ENCODE measurements around the gene ATP2C2.

DNA sequence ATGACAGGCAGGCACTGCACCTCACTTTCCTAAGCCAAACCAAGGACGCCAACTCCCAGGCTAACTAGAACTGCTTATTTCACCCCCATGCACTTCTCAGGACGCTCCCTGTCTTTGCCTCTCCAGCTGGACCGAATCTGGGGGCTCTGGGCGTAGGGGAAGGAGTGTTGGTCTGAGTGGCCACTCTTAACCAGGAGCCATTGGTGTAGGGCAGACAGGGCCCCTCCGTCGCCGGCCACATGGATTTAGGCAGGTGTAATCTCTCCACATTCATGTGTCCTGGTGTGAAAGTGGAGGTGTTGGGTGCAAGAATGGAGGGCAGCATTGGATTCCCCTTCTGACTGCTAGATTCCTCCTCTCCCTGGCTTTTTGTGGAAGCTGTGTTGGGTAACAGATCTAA lies 9.8 kb downstream of the ATP2C2 start:
- TF ChIP-seq POLR2A (IDR thresholded peaks at IDR 0.05; ENCODE audit: control extremely low read depth in 1 of 2, low read depth in 2 of 2, low read length in 2 of 2) (no peak), RFX5 (IDR thresholded peaks at IDR 0.05; ENCODE audit: borderline replicate concordance, low read depth, low read length) (no peak), NRF1 (IDR thresholded peaks at IDR 0.05; ENCODE audit: low read depth, low read length) (no peak), EZH2 (IDR thresholded peaks at IDR 0.05; ENCODE audit: low read depth, low read length, severe bottlenecking) (no peak), RAD21 (IDR thresholded peaks at IDR 0.05 in 1 of 2, conservative IDR thresholded peaks at IDR 0.05 in 1 of 2; ENCODE audit: low read depth in 2 of 2, low read length in 2 of 2) (no peak), CEBPB (IDR thresholded peaks at IDR 0.05; ENCODE audit: low read depth, low read length) (no peak), RXRA (IDR thresholded peaks at IDR 0.05; ENCODE audit: insufficient read depth, low read depth, low read length) (no peak), NANOG (IDR thresholded peaks at IDR 0.05; ENCODE audit: insufficient read depth, low read depth, low read length, poor library complexity, severe bottlenecking) (no peak), POLR2AphosphoS5 (IDR thresholded peaks at IDR 0.05; ENCODE audit: low read depth, low read length) (no peak), TAF1 (IDR thresholded peaks at IDR 0.05; ENCODE audit: low read depth, low read length) (no peak), JUND (IDR thresholded peaks at IDR 0.05; ENCODE audit: low read length) (no peak), EP300 (IDR thresholded peaks at IDR 0.05; ENCODE audit: borderline replicate concordance in 1 of 2, low read depth in 2 of 2, low read length in 2 of 2) (no peak)
- TF ChIP-seq, protein P1, sequence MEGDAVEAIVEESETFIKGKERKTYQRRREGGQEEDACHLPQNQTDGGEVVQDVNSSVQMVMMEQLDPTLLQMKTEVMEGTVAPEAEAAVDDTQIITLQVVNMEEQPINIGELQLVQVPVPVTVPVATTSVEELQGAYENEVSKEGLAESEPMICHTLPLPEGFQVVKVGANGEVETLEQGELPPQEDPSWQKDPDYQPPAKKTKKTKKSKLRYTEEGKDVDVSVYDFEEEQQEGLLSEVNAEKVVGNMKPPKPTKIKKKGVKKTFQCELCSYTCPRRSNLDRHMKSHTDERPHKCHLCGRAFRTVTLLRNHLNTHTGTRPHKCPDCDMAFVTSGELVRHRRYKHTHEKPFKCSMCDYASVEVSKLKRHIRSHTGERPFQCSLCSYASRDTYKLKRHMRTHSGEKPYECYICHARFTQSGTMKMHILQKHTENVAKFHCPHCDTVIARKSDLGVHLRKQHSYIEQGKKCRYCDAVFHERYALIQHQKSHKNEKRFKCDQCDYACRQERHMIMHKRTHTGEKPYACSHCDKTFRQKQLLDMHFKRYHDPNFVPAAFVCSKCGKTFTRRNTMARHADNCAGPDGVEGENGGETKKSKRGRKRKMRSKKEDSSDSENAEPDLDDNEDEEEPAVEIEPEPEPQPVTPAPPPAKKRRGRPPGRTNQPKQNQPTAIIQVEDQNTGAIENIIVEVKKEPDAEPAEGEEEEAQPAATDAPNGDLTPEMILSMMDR (IDR thresholded peaks at IDR 0.05; ENCODE audit: control extremely low read depth in 1 of 3, insufficient read depth in 1 of 3, low read depth in 1 of 3, low read length in 3 of 3): no peak
- TF ChIP-seq, protein P2, sequence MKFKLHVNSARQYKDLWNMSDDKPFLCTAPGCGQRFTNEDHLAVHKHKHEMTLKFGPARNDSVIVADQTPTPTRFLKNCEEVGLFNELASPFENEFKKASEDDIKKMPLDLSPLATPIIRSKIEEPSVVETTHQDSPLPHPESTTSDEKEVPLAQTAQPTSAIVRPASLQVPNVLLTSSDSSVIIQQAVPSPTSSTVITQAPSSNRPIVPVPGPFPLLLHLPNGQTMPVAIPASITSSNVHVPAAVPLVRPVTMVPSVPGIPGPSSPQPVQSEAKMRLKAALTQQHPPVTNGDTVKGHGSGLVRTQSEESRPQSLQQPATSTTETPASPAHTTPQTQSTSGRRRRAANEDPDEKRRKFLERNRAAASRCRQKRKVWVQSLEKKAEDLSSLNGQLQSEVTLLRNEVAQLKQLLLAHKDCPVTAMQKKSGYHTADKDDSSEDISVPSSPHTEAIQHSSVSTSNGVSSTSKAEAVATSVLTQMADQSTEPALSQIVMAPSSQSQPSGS (IDR thresholded peaks at IDR 0.05; ENCODE audit: low read length): no peak

All from H1 (cell line).